HG03565 (cell line): ENCODE results near the gene PYGM.
"Not testable (repeated sequence)": the region's sequence is repeated elsewhere in the genome, so short reads cannot be mapped to it uniquely, and the experiment has no call there.

ENCODE experiments used
- ATAC-seq: cut with Tn5 transposase; IDR thresholded peaks from one replicate; pipeline ENCODE4 v1.9.1; 2021; ENCODE audit warnings: mild to moderate bottlenecking, moderate library complexity; ENCODE audit not compliant: unreplicated experiment

Gene PYGM

DNA sequence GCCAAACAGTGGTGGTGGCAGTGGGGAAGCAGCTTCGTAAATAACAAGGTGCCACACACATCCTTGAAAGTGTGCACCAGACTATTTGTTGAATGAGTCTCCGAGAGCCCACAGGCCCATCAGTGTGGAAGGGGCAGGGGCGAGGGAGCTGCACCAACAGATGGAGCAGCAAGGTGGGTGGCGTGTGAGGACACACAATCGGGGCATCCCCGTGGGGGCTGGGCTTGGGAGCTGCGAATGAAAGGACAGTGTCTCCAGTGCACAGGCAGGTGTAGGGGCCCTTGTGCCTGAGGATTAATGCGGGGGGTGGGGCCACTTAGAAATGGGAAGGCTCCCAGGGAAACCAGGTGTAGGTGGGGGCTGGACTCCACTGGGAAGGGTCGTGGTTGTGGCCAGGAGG, 39.6 kb downstream of the PYGM start:
- ATAC-seq, result no peak

DNA sequence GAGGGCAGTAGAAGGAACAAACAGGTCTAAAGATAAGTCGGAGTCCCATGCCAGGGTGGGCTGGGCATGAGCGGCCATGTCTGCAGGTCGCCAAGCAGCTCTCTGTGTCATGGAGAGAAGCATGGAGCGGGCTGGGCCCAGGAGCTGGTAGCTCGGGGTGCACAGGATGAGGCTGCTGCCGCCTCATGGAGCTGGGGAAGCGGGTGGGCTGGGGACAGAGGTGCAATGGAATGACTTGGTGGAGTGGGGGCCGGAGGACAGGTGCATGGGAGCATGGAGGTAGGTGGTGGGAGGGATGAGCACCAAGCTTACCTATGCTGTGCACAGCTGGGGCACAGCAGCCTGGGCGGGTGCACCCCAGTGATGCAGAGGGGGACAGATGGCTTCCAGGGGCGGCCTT, 40.4 kb downstream of the PYGM start:
- ATAC-seq, result no peak

DNA sequence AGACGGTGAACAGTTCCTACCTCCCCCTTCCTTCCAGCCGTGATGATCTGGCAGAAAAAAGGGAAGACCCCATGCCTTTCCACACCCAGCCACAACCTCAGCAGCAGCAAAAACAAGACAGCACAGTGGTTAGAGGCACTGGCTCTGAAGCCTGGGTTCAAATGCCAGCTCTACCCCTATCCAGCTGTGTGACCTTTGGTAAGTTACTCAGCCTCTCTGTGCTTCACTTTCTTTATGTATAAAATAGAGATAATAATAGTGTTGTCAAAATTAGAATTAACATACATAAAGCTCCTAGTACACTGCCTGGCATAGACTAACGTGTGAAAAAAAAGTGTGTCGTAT, 41.0 kb downstream of the PYGM start:
- no peak for ATAC-seq

DNA sequence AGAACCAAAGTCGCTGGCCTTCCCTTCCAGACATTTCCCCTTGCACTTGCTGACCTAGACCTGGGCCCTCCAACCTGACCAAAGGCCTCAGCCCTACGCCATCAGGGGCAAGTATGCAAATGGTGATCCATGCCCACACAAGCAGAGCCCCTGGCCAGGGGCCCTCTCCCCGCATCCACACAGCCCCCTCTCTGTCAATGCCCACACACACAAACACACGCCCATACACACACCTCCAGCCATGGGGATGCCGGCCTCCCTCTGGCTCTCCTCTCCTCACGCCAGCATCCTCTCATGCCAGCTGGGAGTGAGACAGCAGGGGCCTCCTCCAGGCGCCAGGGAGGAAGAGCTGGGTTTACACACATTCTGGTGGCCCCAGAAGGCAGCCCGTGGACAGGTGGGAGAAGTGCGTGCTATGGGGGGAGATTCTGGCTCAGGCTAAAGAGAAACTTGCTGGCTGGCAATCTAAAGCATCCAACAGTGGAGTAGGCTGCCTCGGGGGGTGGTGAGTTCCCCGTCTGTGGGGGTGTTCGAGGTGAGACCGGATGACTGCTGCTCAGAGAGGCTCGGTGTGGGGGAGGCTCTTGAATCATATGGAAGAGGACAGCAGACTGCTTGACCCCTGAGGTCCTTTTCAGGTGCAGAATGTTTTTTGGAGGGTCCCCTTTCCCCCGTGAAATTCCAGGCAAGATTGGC, 41.5 kb downstream of the PYGM start:
- no peak for ATAC-seq

DNA sequence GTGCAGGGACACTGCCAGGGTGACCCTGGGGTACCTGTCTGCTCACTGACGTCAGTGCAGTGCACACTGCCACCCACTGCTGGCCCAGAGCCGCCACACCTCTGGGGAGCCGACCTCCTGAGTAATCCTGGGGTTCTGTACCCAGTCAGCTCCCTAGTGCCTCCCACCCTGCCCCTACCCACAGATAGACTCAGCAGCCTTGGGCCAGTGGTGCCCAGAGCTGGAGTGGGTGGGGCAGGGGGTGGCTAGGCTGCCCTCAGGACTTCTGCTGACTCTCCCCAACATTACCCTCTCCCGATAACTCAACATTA, 42.6 kb downstream of the PYGM start:
- no peak for ATAC-seq

DNA sequence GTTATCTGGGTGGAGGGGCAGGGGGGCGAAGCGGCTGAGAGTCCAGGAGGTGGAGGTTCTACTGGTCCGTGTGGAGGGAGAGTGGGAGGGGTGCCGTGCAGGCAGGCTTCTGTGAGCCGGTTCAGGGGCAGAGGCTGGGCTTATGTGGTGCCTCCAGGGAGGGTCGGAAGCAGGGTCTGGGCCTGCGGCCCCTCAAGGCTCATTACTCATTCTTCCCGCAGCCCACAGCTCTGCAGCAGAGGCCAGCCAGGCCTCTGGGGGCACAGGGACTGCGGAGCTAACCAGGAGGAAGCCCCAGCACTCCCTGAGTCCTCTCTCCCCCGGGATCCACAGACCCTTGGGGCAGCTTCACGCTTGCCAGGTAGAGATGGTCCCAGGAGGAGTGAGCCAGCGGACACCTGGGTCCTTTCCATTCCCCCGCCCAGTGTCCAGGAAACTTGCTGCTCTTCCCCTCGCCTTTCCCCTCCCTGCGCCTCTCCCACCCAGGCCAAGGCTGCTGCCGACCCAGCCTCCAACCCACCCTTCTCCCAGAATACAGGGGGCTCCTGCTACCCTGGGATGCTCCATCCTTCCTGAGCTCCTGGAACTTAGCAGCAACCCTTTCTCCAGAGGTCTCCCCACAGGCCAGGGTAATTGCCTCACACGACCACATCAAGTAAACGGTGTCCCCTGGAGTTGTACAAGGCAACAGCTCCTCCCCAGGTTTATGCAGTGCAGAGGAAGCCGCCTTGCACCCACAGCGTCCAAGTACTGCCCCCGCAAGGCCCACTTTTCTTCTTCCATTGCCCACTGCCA, 43.1 kb downstream of the PYGM start:
- no peak for ATAC-seq

GRCh38 chr11:64715756-64716472, 43.9 kb downstream of the PYGM start:
- no peak for ATAC-seq

DNA sequence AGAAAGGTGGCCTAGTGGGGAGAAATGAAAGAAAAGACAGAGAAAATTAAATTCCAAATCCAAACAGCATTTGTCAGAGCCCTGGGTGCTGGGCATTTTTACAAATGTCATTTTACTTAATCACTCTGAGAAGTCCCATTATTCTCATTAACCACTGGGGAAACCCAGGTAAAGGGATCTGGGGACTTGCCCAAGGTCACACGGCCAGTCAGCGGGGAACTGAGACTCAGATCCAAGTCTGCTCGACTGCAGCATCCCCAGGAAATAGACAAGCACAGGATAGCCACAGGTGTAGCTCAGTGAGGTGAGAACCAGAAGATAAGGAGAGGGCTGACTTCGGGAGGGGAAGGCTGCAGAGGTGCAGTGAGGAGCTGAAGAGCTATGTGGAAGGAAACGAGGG, 44.7 kb downstream of the PYGM start:
- no peak for ATAC-seq

- ATAC-seq, result no peak
These were observed 45.1 kb downstream of the PYGM start for GRCh38 chr11:64714666-64715065.

GRCh38 chr11:64713781-64714363, 45.9 kb downstream of the PYGM start:
- ATAC-seq, result no peak

DNA sequence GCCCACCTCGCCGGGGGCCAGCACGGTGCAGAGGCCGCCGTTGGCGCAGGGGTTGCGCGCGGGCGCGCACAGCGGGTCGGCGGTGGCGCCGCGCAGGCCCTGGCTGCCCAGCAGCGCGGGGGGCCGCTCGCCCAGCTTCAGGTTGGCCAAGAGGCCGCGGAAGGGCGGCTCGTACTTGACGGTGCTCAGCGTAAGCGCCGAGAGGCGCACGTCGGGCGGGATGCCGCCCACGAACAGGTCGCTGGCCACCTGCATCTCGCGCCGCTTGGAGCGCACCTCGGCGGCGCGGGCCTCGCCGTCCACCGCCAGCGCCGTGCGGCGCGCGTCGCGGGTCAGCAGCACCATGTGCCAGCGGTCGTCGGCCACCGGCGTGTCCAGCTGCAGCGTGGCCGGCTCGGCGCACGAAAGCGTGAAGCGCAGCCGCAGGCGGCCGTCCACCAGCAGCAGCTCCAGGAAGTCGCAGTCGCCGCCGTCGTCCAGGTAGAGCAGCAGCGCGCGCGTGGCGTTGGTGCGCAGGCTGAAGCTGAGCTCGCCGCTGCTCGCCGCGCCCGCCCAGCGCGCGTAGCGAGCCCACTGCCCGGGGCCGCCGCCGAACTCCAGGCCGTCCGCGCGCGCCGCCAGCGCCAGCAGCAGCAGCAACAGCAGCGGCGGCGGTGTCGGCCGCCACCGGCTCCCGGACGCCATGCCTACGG, 46.6 kb downstream of the PYGM start:
- no peak for ATAC-seq

- ATAC-seq, result no peak
These were observed 47.3 kb downstream of the PYGM start for GRCh38 chr11:64712430-64713015.

- ATAC-seq, result no peak
These were observed 47.8 kb downstream of the PYGM start for GRCh38 chr11:64711956-64712362.

GRCh38 chr11:64711138-64711955, 48.4 kb downstream of the PYGM start:
- ATAC-seq, result no peak

GRCh38 chr11:64710418-64711137, 49.2 kb downstream of the PYGM start:
- no peak for ATAC-seq

DNA sequence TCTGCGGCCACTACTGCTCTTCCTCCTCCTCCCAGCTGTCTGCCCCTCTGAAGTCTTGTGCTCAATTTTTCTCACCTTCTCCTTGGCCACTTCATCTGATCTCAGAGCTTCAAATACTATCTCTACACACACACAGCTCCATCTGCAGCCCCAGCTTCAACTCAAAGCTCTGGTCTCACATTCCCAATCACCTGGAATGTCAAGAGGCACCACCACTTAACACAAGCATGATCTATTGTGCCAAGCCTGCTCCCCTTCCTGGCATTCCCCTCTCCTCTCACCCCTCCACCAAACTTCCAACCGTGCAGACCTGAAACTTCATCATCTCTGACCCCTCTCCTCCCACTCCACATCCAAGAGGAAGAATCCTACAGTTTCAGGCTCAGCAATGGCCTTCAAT, 54.3 kb downstream of the PYGM start:
- no peak for ATAC-seq

DNA sequence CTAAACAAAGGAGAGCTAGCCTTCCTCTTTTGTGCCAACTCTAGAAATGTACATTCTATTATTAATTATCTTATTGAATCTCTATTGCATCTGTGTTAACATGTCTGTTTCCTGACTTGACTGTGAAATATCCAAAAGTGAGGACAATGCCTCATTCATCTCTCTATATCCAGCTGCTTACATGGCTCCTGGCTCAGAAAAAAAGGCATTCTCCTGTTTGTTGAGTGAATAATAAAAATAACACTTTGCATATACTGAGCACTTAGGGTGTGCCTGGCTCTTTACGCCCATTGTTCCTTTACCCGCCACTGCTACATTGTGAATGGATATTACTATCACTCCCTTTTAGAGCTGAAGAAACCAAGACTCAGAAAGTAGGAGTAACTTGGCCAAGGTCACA, 56.7 kb downstream of the PYGM start:
- ATAC-seq, result no peak

- ATAC-seq, result not testable (repeated sequence)
These were observed 57.8 kb downstream of the PYGM start for GRCh38 chr11:64701956-64702355.

DNA sequence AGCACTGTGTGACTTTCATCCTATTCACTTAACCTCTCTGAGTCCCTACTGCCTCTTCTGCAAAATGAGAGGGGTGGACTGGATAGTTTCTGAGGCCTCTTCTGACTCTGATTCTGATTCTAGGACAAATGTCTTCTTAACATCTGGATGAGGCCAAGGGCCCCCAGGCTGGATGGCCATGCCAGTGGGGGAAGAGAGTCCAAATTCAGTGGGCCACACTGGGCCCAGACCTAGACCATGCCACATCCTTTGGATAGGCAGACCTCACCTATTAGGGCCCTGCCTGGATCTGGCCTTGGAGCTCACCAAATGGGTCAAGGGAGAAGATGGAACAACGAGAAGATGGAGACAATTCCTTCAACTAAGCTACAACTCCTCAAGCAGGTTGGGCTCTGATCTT, 61.3 kb downstream of the PYGM start:
- no peak for ATAC-seq
